Cardiac fibroblast (primary cell): ENCODE measurements around the gene COG2.

ENCODE experiments used
- DNase-seq, 2 donors: peaks; one replicate each; pipeline versions ENCODE4 v3.0.0 to v3.0.0-alpha.2; 2010; ENCODE audit warnings: low read depth in 2 of 2
- H3K4me3 ChIP-seq, 2 donors: replicated peaks in 1 of 2; 1 replicate in 1 of 2; 2 replicates in 1 of 2; pipeline ENCODE4 v1.5.1; 2011; ENCODE audit warnings: low read depth in 2 of 2, low read length in 2 of 2, mild to moderate bottlenecking in 2 of 2, moderate library complexity in 1 of 2
- TF ChIP-seq, protein P1 (sequence below): IDR thresholded peaks from one replicate; pipeline ENCODE4 v1.5.1; 2011; ENCODE audit warnings: low read depth, mild to moderate bottlenecking, low read length, inconsistent platforms

The COG2 gene

DNA sequence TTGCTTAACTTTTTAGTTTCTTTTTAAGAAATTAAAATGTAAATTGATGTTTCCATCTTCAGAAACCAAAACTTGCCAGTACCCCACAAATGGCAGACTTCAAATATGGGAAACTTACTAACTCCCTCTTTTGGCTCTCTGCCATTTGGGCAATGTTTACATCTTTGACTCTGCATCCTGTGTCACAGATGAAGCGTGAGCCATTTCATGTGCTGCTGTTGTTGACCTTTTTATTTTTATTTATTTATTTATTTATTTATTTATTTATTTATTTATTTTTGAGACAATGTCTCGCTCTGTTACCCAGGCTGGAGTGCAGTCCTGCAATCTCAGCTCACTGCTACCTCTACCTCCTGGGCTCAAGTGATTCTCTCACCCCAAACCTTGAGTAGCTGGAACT is 16.0 kb upstream of the COG2 start:
- no peak overlapping the region for H3K4me3 ChIP-seq
- TF ChIP-seq, protein P1, sequence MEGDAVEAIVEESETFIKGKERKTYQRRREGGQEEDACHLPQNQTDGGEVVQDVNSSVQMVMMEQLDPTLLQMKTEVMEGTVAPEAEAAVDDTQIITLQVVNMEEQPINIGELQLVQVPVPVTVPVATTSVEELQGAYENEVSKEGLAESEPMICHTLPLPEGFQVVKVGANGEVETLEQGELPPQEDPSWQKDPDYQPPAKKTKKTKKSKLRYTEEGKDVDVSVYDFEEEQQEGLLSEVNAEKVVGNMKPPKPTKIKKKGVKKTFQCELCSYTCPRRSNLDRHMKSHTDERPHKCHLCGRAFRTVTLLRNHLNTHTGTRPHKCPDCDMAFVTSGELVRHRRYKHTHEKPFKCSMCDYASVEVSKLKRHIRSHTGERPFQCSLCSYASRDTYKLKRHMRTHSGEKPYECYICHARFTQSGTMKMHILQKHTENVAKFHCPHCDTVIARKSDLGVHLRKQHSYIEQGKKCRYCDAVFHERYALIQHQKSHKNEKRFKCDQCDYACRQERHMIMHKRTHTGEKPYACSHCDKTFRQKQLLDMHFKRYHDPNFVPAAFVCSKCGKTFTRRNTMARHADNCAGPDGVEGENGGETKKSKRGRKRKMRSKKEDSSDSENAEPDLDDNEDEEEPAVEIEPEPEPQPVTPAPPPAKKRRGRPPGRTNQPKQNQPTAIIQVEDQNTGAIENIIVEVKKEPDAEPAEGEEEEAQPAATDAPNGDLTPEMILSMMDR, result no peak
- DNase-seq, result no peak

DNA sequence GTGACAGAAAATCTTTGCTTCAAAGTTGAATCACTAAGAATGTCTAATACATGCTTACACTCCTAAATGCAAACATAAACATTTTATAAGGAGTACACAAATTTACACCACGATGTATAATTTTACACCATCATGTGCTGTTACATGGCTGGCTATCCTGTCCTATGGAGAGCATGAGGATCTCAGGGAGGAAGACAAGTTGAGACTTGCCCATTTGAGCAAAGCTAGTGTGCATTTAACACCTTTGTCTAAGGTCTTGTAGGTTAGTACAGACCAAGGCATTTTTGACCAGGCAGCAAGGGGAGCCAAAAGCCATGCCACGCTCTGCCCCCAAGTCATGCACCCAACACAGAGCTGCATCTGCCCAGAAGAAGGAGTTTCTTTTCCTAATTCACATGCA is 14.5 kb upstream of the COG2 start:
- H3K4me3 ChIP-seq, result no peak overlapping the region
- TF ChIP-seq, protein P1, result no peak
- DNase-seq, result no peak

DNA sequence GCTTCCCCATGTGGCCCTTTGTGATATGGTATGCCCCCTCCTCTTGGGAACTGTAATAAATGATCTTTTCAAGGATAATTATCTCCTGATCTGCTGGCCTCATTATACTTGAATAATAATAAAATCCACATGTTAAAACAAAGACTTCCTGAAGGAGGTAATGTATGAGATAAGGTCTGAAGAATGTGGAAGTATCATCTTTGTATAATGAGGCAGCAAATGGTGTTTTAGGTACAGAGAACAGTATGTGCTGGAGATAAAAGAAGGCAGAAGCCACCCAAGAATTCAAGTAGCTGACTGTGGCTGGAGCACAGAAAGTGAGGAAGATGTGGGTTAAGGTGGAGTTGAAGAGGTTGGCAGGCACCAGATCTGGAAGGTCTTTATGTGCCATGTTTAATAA is 12.8 kb upstream of the COG2 start:
- H3K4me3 ChIP-seq, result no peak overlapping the region
- DNase-seq, result peak in 1 of 2 donors; percentile 23
- TF ChIP-seq, protein P1, result no peak

DNA sequence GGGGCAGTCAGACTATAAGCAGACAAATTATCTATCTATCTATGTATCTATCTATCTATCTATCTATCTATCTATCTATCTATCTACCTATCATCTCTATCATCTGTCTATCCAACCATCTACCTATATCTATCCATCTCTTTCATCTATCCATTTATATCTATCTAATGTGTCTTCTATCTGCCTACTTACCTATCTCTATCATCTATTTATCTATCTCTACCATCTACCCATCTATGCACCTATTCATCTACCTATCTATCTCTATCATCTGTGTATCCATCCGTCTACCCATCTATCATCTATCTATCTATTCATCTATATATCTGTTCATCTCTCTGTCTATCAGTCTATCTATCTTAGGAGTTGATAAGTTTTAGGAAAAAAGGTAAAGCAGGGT is 10.8 kb upstream of the COG2 start:
- no peak overlapping the region for H3K4me3 ChIP-seq
- no peak for DNase-seq
- TF ChIP-seq, protein P1, result no peak

DNA sequence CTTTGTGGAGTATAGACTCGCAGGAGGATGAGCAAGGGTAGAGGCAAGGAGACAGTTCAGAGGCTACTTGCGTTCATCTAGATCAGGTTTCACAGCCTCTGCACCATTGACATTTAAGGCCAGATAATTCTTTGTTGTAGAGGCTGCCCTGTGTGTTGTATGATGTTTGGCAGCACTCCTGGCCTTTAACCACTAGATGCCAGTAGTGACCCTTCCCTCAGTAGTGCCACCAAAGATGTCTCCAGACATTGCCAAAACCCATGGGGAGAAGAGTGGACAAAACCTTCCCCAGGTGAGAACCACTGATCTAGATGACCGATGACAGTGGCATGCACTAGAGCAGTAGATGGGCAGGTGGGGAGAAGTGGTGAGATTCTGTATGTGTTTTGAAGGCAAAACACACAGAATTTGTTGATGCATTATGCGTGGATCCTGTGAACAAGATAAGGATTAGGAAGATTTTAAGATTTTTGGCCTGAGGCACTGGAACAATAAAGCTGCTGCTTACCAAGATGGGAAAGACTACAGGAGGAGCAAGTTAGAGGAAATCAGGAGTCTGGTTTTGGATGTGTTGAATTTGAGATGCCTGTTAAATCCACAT is 9.9 kb upstream of the COG2 start:
- TF ChIP-seq, protein P1, result peak; percentile 63
- H3K4me3 ChIP-seq, result no peak overlapping the region
- peak; percentile 42 to 44 for DNase-seq

DNA sequence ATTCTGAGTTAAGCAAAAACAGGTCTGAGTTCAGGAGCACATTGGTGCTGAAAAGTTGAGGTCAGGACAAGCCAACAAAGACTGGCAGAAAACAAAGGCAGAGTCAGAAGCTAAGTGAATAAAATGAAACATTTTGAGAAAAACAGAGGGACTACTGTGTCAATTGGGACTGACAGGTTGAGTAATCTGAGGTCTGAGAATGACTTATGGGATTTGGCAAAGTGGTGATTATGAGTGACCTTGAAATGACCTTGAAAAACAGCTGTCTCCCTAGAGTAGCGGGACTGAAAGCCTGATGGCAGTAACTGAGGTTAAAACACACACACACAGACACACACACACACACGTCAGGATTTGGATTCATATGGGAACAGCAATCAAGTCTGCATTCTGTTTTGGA is 8.8 kb upstream of the COG2 start:
- TF ChIP-seq, protein P1, result no peak
- DNase-seq, result no peak
- H3K4me3 ChIP-seq, result no peak overlapping the region

DNA sequence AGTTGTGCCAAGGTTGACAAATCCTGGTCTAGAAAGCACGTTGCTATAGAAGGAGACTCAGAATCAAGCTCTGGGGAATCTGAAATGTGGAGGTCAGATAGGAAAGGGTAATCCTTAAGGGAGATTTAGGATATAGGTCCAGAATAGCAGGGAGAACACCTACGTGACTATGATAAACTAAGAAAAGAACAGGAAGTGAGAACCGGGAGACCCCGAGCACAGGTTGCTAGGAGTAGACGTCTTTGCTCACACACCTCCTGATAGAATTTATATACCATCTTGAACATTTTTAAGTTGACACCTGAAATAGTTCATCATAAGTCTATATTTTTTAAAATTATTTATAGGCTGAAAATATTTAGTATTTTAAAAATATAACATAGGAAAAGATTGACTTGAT is 7.9 kb upstream of the COG2 start:
- TF ChIP-seq, protein P1, result no peak
- no peak for DNase-seq
- no peak overlapping the region for H3K4me3 ChIP-seq
